Tibial nerve (tissue), 4 donors: ENCODE measurements around the gene SLC30A7. TPM values are rescaled to one million over a fixed set of nuclear protein-coding genes. Genes with fewer than 3 reads are reported as not detected.

ENCODE experiments used
- DNase-seq, 2 donors: peaks; one replicate each; pipeline ENCODE4 v3.0.0-alpha.2; 2019; ENCODE audit warnings: low spot score in 2 of 2
- H3K27ac ChIP-seq, 4 donors: fragments of 200-600 bp; sonication (generic) in 3 of 4; one replicate each; pipeline ENCODE4 v1.5.1; 2017 to 2019; ENCODE audit warnings: mild to moderate bottlenecking in 1 of 4
- H3K27me3 ChIP-seq, 2 donors: fragments of 200-600 bp; sonication (generic) in 1 of 2; one replicate each; pipeline versions ENCODE4 v1.5.1 to v1.6.0; 2017 to 2019
- H3K36me3 ChIP-seq, 3 donors: fragments of 200-600 bp; sonication (generic); one replicate each; pipeline ENCODE4 v1.5.1; 2018 to 2019
- H3K4me1 ChIP-seq, 4 donors: fragments of 200-600 bp; sonication (generic) in 3 of 4; one replicate each; pipeline ENCODE4 v1.5.1; 2017 to 2019
- H3K4me3 ChIP-seq, 4 donors: fragments of 200-600 bp; sonication (generic) in 3 of 4; one replicate each; pipeline ENCODE4 v1.5.1; 2017 to 2019; ENCODE audit warnings: mild to moderate bottlenecking in 1 of 4, moderate library complexity in 1 of 4
- H3K9me3 ChIP-seq, 4 donors: fragments of 200-600 bp; sonication (generic) in 3 of 4; one replicate each; pipeline ENCODE4 v1.5.1; 2017 to 2019
- EP300 ChIP-seq, 2 donors: sonication (generic); formaldehyde crosslinking; IDR thresholded peaks; one replicate each; pipeline ENCODE4 v1.6.1; 2017; ENCODE audit warnings: antibody characterized with exemption in 2 of 2, mild to moderate bottlenecking in 1 of 2
- POLR2A ChIP-seq, 2 donors: fragments of 450-650 bp; IDR thresholded peaks; one replicate each; pipeline ENCODE4 v1.6.1; 2017; ENCODE audit warnings: antibody characterized with exemption in 2 of 2, mild to moderate bottlenecking in 2 of 2, moderate library complexity in 2 of 2
- WGBS, 2 donors: methylation state at CpG; one replicate each; pipeline ENCODE4 v1.1.5; 2018; 5-methylcytosine and 5-hydroxymethylcytosine counted together
- total RNA-seq, 4 donors: library from RNA; depleted of rRNA; stranded (reverse); fragments of >200 nt; gene quantifications; one replicate each; pipeline ENCODE4 v1.1.0, GENCODE V29; 2016
- TF ChIP-seq, protein P1 (sequence below), 5 experiments: fragments of 200-600 bp in 3 of 5; fragments of 450-650 bp in 2 of 5; sonication (generic) in 3 of 5; IDR thresholded peaks; one replicate each; pipeline ENCODE4 v1.5.1; 2016 to 2019; ENCODE audit warnings: antibody characterized with exemption in 5 of 5, mild to moderate bottlenecking in 3 of 5, moderate library complexity in 2 of 5

The SLC30A7 gene
- total RNA-seq, 4 donors from 2014 or later = 14.4 to 28.8 (median 17.7) TPM

DNA sequence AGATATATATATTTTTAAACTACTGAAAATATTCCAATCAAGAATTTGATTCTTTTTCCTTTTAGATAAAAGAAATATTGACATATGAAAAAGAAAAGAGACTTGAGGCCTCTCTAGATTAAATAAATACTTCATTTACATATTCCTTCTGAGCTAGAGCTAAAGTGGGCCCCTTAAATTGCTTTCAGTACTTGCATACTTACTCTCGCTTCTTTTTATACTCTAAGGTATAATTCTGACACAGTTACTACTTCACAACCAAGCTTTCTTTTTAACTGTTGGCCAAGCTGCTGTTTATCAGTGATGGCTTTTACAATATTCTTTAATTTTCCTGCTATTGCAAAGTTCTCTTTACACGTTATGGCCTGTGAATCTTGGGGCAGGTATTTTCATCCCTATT is 25.9 kb upstream of the SLC30A7 start:
- Histone ChIP-seq H3K9me3 (no peaks in the 10 kb centered on the region), H3K4me1 (no peaks in the 10 kb centered on the region), H3K27me3 (no peaks in the 10 kb centered on the region), H3K27ac (no peak overlapping the region), H3K4me3 (no peak overlapping the region), H3K36me3 (peaks cover 0 to 8% (median 0%) of the 10 kb centered on the region in 3 donors)
- no peak for DNase-seq
- TF ChIP-seq, protein P1, sequence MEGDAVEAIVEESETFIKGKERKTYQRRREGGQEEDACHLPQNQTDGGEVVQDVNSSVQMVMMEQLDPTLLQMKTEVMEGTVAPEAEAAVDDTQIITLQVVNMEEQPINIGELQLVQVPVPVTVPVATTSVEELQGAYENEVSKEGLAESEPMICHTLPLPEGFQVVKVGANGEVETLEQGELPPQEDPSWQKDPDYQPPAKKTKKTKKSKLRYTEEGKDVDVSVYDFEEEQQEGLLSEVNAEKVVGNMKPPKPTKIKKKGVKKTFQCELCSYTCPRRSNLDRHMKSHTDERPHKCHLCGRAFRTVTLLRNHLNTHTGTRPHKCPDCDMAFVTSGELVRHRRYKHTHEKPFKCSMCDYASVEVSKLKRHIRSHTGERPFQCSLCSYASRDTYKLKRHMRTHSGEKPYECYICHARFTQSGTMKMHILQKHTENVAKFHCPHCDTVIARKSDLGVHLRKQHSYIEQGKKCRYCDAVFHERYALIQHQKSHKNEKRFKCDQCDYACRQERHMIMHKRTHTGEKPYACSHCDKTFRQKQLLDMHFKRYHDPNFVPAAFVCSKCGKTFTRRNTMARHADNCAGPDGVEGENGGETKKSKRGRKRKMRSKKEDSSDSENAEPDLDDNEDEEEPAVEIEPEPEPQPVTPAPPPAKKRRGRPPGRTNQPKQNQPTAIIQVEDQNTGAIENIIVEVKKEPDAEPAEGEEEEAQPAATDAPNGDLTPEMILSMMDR (IDR thresholded peaks at IDR 0.05) = no peak
- TF ChIP-seq POLR2A (IDR thresholded peaks at IDR 0.05) (no peak), EP300 (IDR thresholded peaks at IDR 0.05) (no peak)
- 64 to 73% methylated on average over 2 of the region's 2 CpGs for WGBS, 2 donors

GRCh38 chr1:100874433-100874832 is 21.5 kb upstream of the SLC30A7 start:
- WGBS, 2 donors = 89% methylated on average over 2 of the region's 2 CpGs
- H3K4me1 ChIP-seq = no peaks in the 10 kb centered on the region
- no peaks in the 10 kb centered on the region for H3K27me3 ChIP-seq
- H3K36me3 ChIP-seq = peaks cover 0 to 22% (median 0%) of the 10 kb centered on the region in 3 donors
- H3K27ac ChIP-seq = no peak overlapping the region
- no peaks in the 10 kb centered on the region for H3K9me3 ChIP-seq
- H3K4me3 ChIP-seq = no peak overlapping the region
- no peak for TF ChIP-seq POLR2A (IDR thresholded peaks at IDR 0.05)
- TF ChIP-seq, protein P1 (IDR thresholded peaks at IDR 0.05) = no peak
- TF ChIP-seq EP300 (IDR thresholded peaks at IDR 0.05) = no peak
- DNase-seq = no peak

DNA sequence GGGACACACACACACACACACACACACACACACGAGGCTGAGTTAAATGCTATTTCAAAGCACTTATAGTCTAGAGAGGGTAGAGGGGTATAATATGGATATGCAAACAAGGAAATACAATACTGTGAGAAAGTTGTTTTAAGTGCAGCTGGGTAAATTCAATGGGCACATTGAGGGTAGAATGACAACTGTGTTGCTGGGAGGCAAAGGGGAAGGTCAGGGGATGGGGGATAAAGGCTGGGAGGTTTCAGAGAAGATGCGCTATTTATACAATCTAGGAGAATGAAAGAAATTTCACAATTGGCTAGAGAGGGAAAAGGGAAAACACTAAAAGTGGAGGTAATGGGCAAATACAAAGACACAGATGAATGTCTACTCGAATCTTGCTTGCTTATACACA is 20.7 kb upstream of the SLC30A7 start:
- Histone ChIP-seq H3K9me3 (no peaks in the 10 kb centered on the region), H3K27me3 (no peaks in the 10 kb centered on the region), H3K27ac (no peak overlapping the region), H3K36me3 (peaks cover 0 to 22% (median 0%) of the 10 kb centered on the region in 3 donors), H3K4me3 (no peak overlapping the region), H3K4me1 (no peaks in the 10 kb centered on the region)
- WGBS, 2 donors = 70 to 81% methylated on average over 3 of the region's 3 CpGs
- DNase-seq = no peak
- no peak for TF ChIP-seq EP300 (IDR thresholded peaks at IDR 0.05)
- TF ChIP-seq, protein P1 (IDR thresholded peaks at IDR 0.05) = no peak
- TF ChIP-seq POLR2A (IDR thresholded peaks at IDR 0.05) = no peak

DNA sequence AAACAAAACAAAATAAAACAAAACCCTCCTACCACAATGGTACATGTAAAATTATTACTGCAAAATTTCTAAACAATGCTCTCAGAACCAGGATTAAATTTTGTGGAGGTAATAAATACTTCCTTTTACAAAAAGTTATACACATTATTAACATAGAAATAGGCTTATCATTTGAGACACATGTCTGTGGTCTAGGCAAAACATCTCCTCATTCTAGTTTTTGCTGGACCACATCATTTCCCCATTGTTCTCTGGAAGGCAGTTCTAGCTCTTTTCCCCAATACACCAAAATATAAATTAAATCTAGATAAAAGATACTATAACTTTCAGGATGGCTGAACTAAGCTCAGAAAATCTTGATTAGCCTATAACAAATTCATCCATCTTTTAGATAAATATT is 19.6 kb upstream of the SLC30A7 start:
- H3K27ac ChIP-seq = no peak overlapping the region
- no peaks in the 10 kb centered on the region for H3K4me1 ChIP-seq
- no peak overlapping the region for H3K4me3 ChIP-seq
- H3K27me3 ChIP-seq = no peaks in the 10 kb centered on the region
- TF ChIP-seq, protein P1 (IDR thresholded peaks at IDR 0.05) = no peak
- TF ChIP-seq EP300 (IDR thresholded peaks at IDR 0.05) (no peak), POLR2A (IDR thresholded peaks at IDR 0.05) (no peak)
- H3K36me3 ChIP-seq = peaks cover 0 to 22% (median 0%) of the 10 kb centered on the region in 3 donors
- H3K9me3 ChIP-seq = no peaks in the 10 kb centered on the region
- no peak for DNase-seq

GRCh38 chr1:100879422-100879821 is 16.5 kb upstream of the SLC30A7 start:
- TF ChIP-seq EP300 (IDR thresholded peaks at IDR 0.05) (no peak), POLR2A (IDR thresholded peaks at IDR 0.05) (no peak)
- TF ChIP-seq, protein P1 (IDR thresholded peaks at IDR 0.05) = no peak
- H3K36me3 ChIP-seq = peaks cover 0 to 14% (median 0%) of the 10 kb centered on the region in 3 donors
- DNase-seq = no peak
- no peaks in the 10 kb centered on the region for H3K9me3 ChIP-seq
- peaks cover 0 to 2% (median 0%) of the 10 kb centered on the region in 4 donors for H3K4me1 ChIP-seq
- H3K27me3 ChIP-seq = no peaks in the 10 kb centered on the region
- no peak overlapping the region for H3K27ac ChIP-seq
- no peak overlapping the region for H3K4me3 ChIP-seq
